ENCODE results near the gene CNPY2.
A peak's percentile ranks its signal among the peaks of the same experiment; 100 is the strongest.

Gene CNPY2

DNA sequence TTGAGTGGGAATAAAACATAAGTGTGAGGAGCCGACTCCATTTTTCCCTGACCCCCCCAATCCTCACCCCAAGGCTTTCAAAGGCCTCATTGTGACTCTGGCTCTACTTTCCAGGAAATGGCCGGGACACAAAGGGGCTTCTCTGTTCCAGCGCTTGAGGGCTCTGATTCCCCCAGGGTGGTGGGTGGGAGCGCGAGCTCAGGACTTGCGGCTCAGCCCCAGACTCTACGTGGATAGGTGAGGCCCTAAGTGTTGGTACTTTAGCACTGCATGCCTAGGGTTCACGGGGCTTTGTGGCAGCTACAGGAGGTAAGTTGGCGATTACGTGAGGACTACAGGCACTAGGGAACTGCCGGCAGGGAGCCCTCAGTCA is 553 bp downstream of the CNPY2 start:
- peaks cover 10% of the 10 kb centered on the region for H3K79me2 ChIP-seq
- peak overlapping the region; percentile 96 for H3K27ac ChIP-seq
- TF ChIP-seq, protein P1, sequence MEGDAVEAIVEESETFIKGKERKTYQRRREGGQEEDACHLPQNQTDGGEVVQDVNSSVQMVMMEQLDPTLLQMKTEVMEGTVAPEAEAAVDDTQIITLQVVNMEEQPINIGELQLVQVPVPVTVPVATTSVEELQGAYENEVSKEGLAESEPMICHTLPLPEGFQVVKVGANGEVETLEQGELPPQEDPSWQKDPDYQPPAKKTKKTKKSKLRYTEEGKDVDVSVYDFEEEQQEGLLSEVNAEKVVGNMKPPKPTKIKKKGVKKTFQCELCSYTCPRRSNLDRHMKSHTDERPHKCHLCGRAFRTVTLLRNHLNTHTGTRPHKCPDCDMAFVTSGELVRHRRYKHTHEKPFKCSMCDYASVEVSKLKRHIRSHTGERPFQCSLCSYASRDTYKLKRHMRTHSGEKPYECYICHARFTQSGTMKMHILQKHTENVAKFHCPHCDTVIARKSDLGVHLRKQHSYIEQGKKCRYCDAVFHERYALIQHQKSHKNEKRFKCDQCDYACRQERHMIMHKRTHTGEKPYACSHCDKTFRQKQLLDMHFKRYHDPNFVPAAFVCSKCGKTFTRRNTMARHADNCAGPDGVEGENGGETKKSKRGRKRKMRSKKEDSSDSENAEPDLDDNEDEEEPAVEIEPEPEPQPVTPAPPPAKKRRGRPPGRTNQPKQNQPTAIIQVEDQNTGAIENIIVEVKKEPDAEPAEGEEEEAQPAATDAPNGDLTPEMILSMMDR (IDR thresholded peaks at IDR 0.05), result no peak
- peak overlapping the region; percentile 98 for H3K4me2 ChIP-seq (ENCODE audit: low read length)
- peak overlapping the region; percentile 74 for H3K9ac ChIP-seq
- H3K9me3 ChIP-seq (ENCODE audit: control insufficient read depth, low read length), result no peaks in the 10 kb centered on the region
- no peaks in the 10 kb centered on the region for H3K36me3 ChIP-seq (ENCODE audit: control insufficient read depth, insufficient read depth, low read length)
- peaks cover 10% of the 10 kb centered on the region for H3K4me1 ChIP-seq
- H3K27me3 ChIP-seq (ENCODE audit: control insufficient read depth, insufficient read depth, low read length), result no peaks in the 10 kb centered on the region
- peak overlapping the region; percentile 71 for H2AFZ ChIP-seq
- peak overlapping the region; percentile 96 for H3K4me3 ChIP-seq (ENCODE audit: low read depth, low read length)

GRCh38 chr12:56311003-56311402 is 4.8 kb downstream of the CNPY2 start:
- Histone ChIP-seq H2AFZ (no peak overlapping the region), H3K4me1 (peaks cover 7% of the 10 kb centered on the region), H3K36me3 (ENCODE audit: control insufficient read depth, insufficient read depth, low read length) (no peaks in the 10 kb centered on the region), H3K4me2 (ENCODE audit: low read length) (no peak overlapping the region), H3K79me2 (peaks cover 12% of the 10 kb centered on the region), H3K27ac (no peak overlapping the region), H3K9me3 (ENCODE audit: control insufficient read depth, low read length) (no peaks in the 10 kb centered on the region), H3K4me3 (ENCODE audit: low read depth, low read length) (no peak overlapping the region), H3K27me3 (ENCODE audit: control insufficient read depth, insufficient read depth, low read length) (no peaks in the 10 kb centered on the region), H3K9ac (no peak overlapping the region)
- TF ChIP-seq, protein P1 (IDR thresholded peaks at IDR 0.05), result no peak

- Histone ChIP-seq H3K4me2 (ENCODE audit: low read length) (no peak overlapping the region), H3K4me1 (no peaks in the 10 kb centered on the region), H3K9me3 (ENCODE audit: control insufficient read depth, low read length) (no peaks in the 10 kb centered on the region), H3K4me3 (ENCODE audit: low read depth, low read length) (no peak overlapping the region), H3K36me3 (ENCODE audit: control insufficient read depth, insufficient read depth, low read length) (no peaks in the 10 kb centered on the region), H3K27ac (no peak overlapping the region), H3K79me2 (peaks cover 2% of the 10 kb centered on the region), H2AFZ (no peak overlapping the region), H3K9ac (no peak overlapping the region), H3K27me3 (ENCODE audit: control insufficient read depth, insufficient read depth, low read length) (no peaks in the 10 kb centered on the region)
- TF ChIP-seq, protein P1 (IDR thresholded peaks at IDR 0.05), result no peak
Observed at GRCh38 chr12:56308714-56309113, 7.1 kb downstream of the CNPY2 start.

DNA sequence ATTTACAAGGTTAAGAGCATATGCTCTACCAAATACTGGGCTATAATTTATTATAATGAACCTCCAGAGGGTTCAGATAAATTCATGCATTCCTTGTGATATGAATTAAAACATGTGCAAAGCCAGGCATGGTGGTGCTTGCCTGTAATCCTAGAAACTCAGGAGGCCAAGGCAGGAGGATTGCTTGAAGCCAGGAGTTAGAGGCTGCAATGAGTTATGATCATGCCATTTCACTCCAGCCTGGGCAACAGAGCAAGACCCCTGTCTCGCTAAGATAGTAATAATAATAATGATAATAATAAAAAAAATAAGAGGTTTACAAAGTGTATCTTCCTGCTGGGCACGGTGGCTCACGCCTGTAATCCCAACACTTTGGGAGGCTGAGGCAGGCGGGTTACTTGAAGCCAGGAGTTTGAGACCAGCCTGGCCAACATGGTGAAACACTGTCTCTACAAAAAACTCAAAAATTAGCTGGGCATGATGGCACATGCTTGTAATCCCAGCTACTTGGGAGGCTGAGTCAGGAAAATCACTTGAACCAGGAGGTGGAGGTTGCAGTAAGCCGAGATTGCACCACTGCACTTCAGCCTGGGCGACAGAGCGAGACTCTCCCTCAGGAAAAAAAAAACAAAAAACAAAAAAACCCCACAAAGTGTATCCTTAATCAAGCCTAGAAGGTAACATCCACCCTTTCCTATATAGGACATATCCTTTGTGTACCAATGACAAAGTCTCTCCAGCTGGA is 8.4 kb downstream of the CNPY2 start:
- Histone ChIP-seq H3K27me3 (ENCODE audit: control insufficient read depth, insufficient read depth, low read length) (no peaks in the 10 kb centered on the region), H3K9ac (no peak overlapping the region), H3K79me2 (peaks cover 2% of the 10 kb centered on the region), H3K4me1 (no peaks in the 10 kb centered on the region), H3K9me3 (ENCODE audit: control insufficient read depth, low read length) (no peaks in the 10 kb centered on the region), H2AFZ (no peak overlapping the region), H3K36me3 (ENCODE audit: control insufficient read depth, insufficient read depth, low read length) (no peaks in the 10 kb centered on the region), H3K4me3 (ENCODE audit: low read depth, low read length) (no peak overlapping the region), H3K27ac (no peak overlapping the region), H3K4me2 (ENCODE audit: low read length) (no peak overlapping the region)
- TF ChIP-seq, protein P1 (IDR thresholded peaks at IDR 0.05), result no peak

Measured in parathyroid adenoma (tissue), 2 donors.